IPS-18c (cell line): ENCODE measurements around the gene SYNDIG1.

Experiments used
- H3K4me3 ChIP-seq: 2 replicates; pipeline ENCODE4 v1.7.0; 2013; ENCODE audit warnings: low read depth, mild to moderate bottlenecking, low read length, moderate library complexity; ENCODE audit not compliant: insufficient read depth
- H3K9me3 ChIP-seq: one replicate; pipeline ENCODE4 v1.6.1; 2013; ENCODE audit warnings: mild to moderate bottlenecking, low read length, moderate library complexity; ENCODE audit not compliant: control insufficient read depth, insufficient read depth

SYNDIG1 gene

DNA sequence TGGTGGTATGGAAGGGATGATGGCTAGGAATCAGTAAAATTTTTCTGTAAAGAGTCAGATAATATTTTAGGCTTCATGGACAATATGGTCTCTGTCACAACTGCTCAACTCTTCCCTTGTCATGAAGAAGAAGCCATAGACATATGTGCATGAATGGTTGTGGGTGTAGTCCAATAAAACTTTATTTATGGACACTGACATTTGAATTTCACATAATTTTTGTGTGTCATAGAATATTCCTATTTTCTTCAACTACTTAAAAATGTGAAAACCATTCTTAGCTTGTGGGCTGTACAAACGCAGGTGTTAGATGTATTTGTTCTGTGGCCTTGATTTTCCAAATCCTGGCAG is 59.9 kb downstream of the SYNDIG1 start:
- Histone ChIP-seq H3K4me3 (no peak overlapping the region), H3K9me3 (peaks cover 3% of the 10 kb centered on the region)

DNA sequence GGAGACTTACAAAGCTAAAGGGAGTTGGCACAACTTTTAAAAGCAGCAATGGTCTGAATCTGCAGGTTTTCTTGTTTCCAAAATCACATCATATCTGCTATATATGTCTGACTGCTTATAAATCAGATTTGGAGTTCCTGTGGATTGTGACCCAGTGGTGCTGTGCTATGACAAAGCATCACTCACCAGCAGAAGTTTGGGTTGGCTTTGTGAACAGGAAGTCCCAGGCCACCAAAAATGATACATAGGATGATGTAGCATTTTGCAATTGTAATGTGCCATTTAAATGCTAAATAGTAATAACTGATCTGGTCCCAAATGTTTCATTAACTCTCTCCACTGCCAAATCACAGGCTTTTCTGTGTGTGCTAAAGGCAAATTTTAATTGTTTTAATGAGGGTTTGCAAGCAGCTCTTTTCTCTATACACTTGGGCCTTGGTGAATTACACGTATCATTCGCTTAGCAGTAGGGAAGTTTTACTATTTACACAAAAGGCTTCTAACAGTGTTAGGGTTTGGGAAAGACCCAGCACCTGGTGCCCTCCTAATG is 60.8 kb downstream of the SYNDIG1 start:
- H3K9me3 ChIP-seq, result peaks cover 4% of the 10 kb centered on the region

DNA sequence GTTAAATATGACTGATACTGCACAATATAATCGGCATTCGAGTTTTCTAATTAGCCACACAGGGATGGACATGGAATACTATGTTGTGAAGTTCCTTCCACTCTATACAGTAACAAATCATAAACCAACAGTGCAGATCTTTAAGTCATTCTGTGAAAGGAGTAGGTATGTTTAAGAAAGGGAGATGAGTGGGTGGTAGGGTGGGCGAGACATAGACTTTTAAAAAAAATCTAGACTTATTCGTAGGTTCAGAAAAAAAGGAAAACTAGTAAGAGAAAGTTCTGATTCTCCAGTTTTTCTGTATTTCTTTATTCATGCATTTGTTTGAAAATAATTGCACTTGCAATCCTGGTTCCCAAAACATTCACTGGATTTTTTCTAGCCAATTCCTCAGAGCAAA is 61.8 kb downstream of the SYNDIG1 start:
- no peak overlapping the region for H3K4me3 ChIP-seq
- peaks cover 4% of the 10 kb centered on the region for H3K9me3 ChIP-seq

More for the DNA sequence above, 60.8 kb downstream of the SYNDIG1 start:
- H3K4me3 ChIP-seq, result no peak overlapping the region

DNA sequence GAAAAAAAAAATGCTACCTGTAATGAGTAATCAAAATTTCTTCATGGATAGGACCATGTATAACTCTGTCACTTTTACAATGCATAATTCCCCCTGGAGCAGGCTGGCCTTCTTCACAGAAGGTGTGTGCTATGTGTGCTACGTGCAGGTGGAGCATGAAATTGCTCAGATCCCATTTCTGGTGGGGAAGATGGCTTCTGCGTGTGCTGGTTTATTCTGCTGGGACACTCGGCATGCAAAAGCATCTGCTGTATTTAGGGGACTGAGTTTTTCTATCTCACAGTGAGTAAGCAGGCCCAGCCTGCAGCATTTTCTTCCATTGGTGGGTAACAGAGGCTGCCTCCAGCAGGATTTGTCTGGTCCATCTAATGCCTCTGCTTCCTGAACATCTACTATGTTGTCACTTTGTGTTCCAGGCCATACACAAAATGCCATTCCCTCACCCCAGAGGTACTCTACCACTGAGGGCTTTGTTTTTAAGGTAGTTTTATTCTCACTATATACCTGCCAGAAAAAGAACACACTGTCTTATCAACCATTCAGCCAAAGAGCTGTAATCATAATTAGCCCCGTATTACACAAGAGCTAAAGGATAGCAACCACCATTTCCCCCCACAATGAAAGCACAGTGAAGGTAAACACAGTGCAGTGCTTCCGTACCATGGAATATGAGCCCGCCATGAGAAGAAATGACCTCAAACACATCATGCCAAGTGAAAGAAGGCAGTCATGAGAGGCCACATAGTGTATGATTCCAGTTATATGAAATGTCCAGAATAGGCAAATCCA is 62.4 kb downstream of the SYNDIG1 start:
- Histone ChIP-seq H3K9me3 (peaks cover 4% of the 10 kb centered on the region), H3K4me3 (no peak overlapping the region)

DNA sequence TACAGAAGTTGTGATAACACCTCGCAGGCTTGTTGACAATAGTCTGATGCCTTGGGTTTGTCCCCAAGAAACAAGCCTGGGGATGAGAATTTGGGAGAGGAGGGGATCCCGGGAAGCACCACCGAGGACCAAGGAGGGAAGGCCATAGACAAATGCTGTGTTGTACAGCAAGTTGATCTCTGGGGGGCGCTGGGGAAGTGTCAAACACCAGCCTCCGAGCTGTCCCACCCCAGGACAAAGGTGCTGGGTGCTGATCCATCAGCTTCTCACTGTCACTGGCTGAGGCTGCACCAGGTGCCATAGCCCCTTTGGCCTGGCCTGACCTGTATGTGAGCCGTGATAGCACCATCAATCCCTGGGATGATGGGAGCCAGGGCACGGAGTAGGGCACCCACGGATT is 64.0 kb downstream of the SYNDIG1 start:
- Histone ChIP-seq H3K4me3 (no peak overlapping the region), H3K9me3 (peaks cover 4% of the 10 kb centered on the region)

DNA sequence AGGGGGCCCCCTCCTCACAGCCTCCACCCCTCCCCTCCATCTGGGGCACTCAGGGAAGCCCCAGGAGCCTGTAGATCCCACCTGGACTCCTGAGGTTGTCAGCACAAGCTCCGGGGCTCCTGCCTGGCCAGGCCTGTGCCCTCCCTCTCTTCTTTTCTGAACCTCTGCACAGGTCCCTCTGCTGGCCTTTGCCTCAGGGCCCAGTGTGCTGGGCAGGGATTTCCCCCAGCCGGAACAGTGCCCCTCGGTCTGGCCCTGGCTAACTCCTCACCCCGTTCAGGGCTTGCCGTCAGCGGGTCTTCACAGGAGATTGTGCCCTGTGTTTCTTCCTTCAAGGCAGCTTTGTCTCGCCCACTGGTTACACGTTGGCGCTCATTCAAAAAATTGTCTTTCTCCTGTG is 64.9 kb downstream of the SYNDIG1 start:
- peaks cover 4% of the 10 kb centered on the region for H3K9me3 ChIP-seq
- no peak overlapping the region for H3K4me3 ChIP-seq

DNA sequence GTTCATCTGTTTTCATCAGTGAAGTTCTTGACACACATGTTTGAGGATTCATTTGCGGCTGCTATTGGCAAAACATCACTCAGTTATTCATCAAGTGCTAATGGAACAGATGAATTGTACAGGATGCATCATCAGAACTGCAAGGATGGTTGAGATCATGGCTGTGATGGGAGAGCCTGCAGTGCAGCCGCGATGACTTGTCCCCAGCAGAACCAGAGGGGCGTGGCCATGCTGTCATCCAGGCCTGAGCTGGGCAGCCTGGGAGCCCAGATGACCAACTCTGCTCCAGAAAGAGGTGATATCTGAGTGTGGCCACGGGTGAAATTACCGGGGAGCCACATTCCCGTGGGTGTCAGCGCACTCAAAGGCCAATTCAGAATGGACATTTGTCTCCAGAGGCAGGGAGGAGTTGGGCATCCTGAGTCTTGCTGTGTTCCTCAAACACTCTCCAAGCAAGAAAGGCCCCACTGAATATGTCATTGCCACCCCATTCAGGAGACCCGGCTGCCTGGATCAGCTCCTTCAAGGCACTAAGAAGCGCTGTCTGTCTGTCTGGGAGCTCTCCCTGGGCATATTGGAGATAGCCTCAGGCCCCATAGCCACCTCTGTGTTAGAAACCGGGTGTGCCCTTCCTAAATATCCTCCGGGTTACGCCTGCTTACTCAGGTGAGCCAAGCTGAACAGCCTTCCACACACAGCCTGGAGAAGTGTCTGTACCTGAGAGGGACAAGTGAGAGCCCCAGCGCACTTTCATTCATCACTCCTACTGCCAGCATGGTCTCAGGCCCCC is 66.7 kb downstream of the SYNDIG1 start:
- H3K9me3 ChIP-seq, result peaks cover 4% of the 10 kb centered on the region
- H3K4me3 ChIP-seq, result no peak overlapping the region

DNA sequence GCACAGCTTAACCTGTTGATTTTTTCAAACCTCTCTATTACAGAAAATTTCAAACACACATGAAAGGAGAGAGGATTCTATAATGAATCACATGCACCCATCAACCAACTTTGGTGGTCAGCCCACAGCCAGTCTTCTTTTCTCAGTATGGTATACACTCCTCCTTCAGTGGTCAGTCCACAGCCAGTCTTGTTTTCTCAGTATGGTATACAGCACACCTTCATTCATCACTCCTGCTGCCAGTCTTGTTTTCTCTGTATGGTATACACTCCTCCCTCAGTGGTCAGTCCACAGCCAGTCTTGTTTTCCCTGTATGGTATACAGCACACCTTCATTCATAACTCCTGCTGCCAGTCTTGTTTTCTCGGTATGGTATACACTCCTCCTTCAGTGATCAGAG is 67.8 kb downstream of the SYNDIG1 start:
- Histone ChIP-seq H3K4me3 (no peak overlapping the region), H3K9me3 (peaks cover 4% of the 10 kb centered on the region)

DNA sequence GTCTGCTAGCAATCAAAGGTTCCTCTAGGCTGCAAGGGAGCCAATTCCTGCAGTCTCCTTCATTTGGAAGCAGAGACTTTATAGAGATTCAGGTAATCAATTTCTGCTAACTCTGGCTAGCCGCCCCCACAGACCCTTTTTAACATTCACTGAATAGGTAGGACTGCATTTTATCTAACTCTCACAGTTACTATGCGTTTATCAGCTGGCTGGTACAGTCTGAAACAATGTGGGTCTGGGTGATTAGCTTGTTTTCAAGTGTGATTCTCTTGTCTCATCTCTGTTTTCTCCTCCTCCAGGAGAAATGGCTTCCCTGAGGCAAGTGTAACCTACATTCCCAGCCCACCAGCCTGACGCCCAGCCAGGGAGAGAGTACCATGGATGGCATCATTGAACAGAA is 73.3 kb downstream of the SYNDIG1 start:
- no peak overlapping the region for H3K4me3 ChIP-seq
- peaks cover 2% of the 10 kb centered on the region for H3K9me3 ChIP-seq

DNA sequence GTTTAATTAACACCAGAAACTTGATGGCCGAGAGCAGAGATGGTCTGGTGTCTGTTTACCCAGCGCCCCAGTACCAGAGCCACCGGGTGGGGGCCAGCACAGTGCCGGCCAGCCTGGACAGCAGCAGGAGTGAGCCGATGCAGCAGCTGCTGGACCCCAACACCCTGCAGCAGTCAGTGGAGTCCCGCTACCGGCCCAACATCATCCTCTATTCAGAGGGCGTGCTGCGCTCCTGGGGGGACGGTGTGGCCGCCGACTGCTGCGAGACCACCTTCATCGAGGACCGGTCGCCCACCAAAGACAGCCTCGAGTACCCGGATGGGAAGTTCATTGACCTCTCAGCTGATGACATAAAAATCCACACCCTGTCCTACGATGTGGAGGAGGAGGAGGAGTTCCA is 73.7 kb downstream of the SYNDIG1 start:
- Histone ChIP-seq H3K9me3 (peaks cover 2% of the 10 kb centered on the region), H3K4me3 (no peak overlapping the region)

DNA sequence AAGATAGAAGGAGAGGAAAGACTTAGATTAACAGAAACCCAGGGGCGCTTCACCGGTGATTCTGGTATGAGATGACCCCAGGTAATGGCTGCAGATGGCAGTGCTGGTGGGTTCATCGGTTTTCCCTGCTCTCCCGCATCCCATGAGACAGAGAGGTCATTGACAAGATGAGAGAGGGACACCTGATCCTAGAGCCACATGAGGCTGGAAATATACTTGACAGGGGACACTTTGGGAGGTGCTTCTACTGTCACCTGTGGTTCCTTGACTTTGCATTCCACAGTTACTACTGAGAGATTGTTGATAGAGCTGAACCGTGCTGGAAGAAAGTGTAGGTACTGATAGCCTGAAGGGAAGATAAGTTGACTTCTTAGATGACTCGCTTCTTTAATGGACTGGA is 74.3 kb downstream of the SYNDIG1 start:
- Histone ChIP-seq H3K4me3 (no peak overlapping the region), H3K9me3 (peaks cover 2% of the 10 kb centered on the region)

DNA sequence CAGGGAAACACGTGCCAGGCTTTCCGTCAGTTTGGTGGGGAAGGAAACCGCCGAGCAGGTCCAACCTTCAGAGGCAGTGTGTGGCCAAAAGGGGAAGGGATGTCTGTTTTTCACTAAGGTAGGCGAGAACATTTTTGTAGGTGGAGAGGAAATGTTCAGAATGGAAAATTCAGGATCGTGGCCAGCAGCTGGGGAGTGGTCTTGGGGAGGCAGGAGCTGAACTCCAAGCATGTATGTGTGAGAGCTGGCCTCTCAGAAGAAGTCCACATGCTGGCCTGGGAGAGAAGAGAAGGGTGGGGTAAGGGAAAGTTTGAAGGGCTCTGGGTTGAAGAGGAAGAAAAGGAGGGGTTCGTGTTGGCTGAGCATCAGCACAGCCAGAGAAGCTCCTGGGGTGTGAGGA is 74.9 kb downstream of the SYNDIG1 start:
- H3K4me3 ChIP-seq, result no peak overlapping the region

DNA sequence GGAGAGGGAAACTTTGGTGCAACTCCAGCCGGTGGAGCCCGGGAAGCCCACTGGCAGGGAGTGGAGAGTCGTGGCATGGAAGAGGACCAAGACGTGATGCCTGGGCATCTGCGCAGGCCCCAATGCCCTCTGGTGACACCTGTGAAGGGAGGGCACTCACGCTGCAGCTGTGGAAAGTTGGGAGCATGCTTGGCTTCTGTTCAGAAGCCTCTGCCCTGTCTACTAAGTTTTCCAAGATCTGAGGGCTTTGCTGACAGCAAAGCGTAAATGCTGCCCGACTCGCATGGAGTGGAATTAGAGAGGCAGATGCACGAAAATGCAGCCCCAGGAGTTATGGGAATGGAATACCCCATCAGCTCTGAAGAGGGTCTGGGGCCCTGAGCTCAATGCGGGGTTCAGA is 75.7 kb downstream of the SYNDIG1 start:
- no peak overlapping the region for H3K4me3 ChIP-seq
- peaks cover 2% of the 10 kb centered on the region for H3K9me3 ChIP-seq

More for the DNA sequence above, 74.9 kb downstream of the SYNDIG1 start:
- peaks cover 2% of the 10 kb centered on the region for H3K9me3 ChIP-seq

DNA sequence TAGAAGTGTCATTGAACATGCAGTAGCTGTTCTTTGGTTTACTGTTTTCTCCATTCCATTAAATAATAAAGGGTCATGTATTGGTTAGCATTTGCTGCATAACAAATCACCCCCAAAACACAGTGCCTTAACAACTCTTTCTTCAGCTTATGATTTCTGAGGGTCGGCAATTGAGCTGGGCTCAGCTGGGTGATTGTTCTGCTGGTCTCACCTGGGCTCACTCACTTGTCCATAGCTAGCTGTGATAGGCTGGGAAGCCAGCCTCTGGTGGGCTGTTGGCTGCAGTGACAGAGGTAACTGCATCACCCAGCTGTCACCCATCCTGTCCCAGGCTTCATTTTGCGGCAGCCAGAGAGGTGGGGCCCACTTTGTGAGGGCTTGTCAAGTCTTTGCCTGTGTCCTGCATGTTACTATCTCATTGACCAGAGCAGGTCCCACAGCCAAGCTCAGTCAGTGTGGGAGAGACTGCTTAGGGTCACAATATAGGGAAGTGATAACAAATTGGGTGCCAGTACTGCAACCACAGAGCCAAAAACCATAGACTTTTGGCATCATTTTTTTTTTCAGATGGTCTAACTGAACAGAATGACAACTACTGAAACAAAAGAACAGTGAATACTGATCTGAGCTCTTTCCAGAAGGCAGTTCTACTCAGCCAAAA is 76.9 kb downstream of the SYNDIG1 start:
- peaks cover 2% of the 10 kb centered on the region for H3K9me3 ChIP-seq
- no peak overlapping the region for H3K4me3 ChIP-seq

DNA sequence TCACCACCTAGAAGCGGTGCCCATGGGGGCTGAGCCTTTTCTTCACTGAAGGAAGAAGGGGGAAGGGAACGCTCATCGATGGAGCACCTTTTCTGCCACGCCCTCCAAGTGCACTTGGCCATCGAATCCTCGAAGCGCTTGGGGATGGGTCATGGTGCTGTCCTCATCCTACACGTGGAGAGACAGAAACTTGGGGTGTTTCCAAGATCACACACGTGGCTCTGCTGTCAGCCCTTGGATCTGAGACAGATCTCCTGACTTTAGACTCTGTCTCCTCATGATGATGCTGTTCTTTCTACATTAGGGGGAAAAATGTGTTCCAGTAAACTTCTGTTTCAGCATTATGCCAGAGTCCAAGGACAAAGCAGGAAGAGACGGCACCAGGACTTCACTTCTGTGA is 78.5 kb downstream of the SYNDIG1 start:
- Histone ChIP-seq H3K9me3 (peaks cover 2% of the 10 kb centered on the region), H3K4me3 (no peak overlapping the region)

DNA sequence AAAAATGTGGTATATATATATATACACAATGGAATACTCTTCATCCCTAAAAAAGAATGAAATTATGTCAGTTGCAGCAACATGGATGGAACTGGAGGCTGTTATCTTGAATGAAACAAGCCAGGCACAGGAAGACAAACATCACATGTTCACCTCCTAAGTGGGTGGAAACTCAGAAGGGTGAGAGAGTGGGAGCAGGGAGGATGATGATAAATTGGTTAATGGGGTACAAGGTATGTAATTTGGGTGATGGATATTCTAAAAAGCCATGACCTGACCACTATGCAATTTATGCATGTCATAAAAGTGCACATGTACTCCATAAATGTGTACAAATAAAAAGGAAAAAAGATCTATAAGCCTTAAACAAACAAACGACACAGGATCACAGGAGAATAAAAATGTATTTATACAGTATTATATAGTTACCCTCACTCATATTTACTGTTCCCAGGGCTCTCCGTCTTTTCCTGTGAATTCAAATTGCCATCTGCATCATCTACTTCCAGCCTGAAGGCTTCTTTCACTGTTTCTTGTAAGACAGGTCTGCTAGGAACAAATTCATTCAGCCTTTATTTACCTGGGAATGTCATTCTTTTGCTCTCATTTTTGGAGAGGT is 89.8 kb downstream of the SYNDIG1 start:
- no peak overlapping the region for H3K4me3 ChIP-seq
- H3K9me3 ChIP-seq, result peaks cover 5% of the 10 kb centered on the region
